Ovary (tissue), 9 donors: ENCODE data around the gene WBP1. TPM values are rescaled to one million over a fixed set of nuclear protein-coding genes. Genes with fewer than 3 reads are reported as not detected.

Experiments used
- DNase-seq, 5 donors: peaks; one replicate each; pipeline ENCODE4 v3.0.0-alpha.2; 2019 to 2020
- H3K27ac ChIP-seq, 2 donors: fragments of 200-600 bp; one replicate each; pipeline versions ENCODE4 v1.5.1 to v1.8.0; 2019 to 2022
- H3K27me3 ChIP-seq: fragments of 200-600 bp; one replicate; pipeline ENCODE4 v1.8.0; 2022
- H3K36me3 ChIP-seq: fragments of 200-600 bp; sonication (generic); one replicate; pipeline ENCODE4 v1.5.1; 2019
- H3K4me1 ChIP-seq: one replicate; pipeline ENCODE4 v1.8.1; 2013; ENCODE audit warnings: mild to moderate bottlenecking, moderate library complexity; ENCODE audit not compliant: insufficient read depth
- H3K4me3 ChIP-seq: fragments of 200-600 bp; sonication (generic); one replicate; pipeline ENCODE4 v1.5.1; 2017
- H3K9me3 ChIP-seq, 2 donors: fragments of 200-600 bp in 1 of 2; sonication (generic) in 1 of 2; one replicate each; pipeline versions ENCODE4 v1.5.1 to v1.8.1; 2013 to 2019; ENCODE audit warnings: mild to moderate bottlenecking in 1 of 2, moderate library complexity in 1 of 2
- EP300 ChIP-seq: sonication (generic); formaldehyde crosslinking; IDR thresholded peaks from one replicate; pipeline ENCODE4 v1.6.1; 2017; ENCODE audit warnings: antibody characterized with exemption
- POLR2A ChIP-seq: fragments of 450-650 bp; IDR thresholded peaks from one replicate; pipeline ENCODE4 v1.6.1; 2017; ENCODE audit warnings: antibody characterized with exemption, mild to moderate bottlenecking, moderate library complexity
- WGBS, 3 donors: extraction: QIAGEN DNeasy Blood & Tissue Kit in 1 of 3; methylation state at CpG; one replicate each; pipeline versions ENCODE4 v1.1.5 to v1.1.7; 2013 to 2017; 5-methylcytosine and 5-hydroxymethylcytosine counted together
- intact Hi-C, 4 donors: fragments of 100-400 bp; cut with DNase I; formaldehyde crosslinking; loops; one replicate each; pipeline versions ENCODE4 v1.11.0 to v1.15.1; 2022 to 2023
- polyA plus RNA-seq, 2 donors: library from polyadenylated mRNA; stranded (reverse); fragments of 200-250 nt in 1 of 2; fragments of 350-450 nt in 1 of 2; fragmentation: Illumina TruSeq in 1 of 2; extraction: RNeasy Lipid Tissue Mini Kit (QIAGEN cat#74804) in 1 of 2; gene quantifications; one replicate each; pipeline ENCODE4 v1.2.3, GENCODE V29; 2013 to 2014
- total RNA-seq, 7 donors: library from RNA; depleted of rRNA in 2 of 7; stranded (reverse); fragments of >200 nt in 2 of 7; fragmentation: NEBNext Ultra II Directional in 3 of 7; extraction: Animal tissue kit (Norgen Biotek cat#: 25700) in 3 of 7; gene quantifications; one replicate each; pipeline versions ENCODE4 v1.1.0 to v1.2.4, GENCODE V29; 2016 to 2023
- TF ChIP-seq, protein P1 (sequence below), 3 donors: fragments of 450-650 bp in 2 of 3; fragments of 200-600 bp in 1 of 3; IDR thresholded peaks; one replicate each; pipeline versions ENCODE4 v1.5.1 to v1.8.0; 2016 to 2022; ENCODE audit warnings: antibody characterized with exemption in 3 of 3, mild to moderate bottlenecking in 1 of 3
- donor health status: DM: no; HTN: no; CAD: no; lungs with moderate emphysema.
- donor health status: DM: no; HTN: no; CAD: no.
- donor health status: Bipolar disorder and iron deficiency.
- donor health status: DM: yes; HTN: yes; CAD: no.
- donor health status: DM: no; HTN: no; CAD: no.
- donor health status: DM: yes; HTN: yes; CAD: no.

The WBP1 gene
- total and polyA plus RNA-seq, 9 donors, result 52.4 to 114 (median 73.3) TPM

- Histone ChIP-seq H3K4me3 (no peak overlapping the region), H3K36me3 (no peaks in the 10 kb centered on the region), H3K4me1 (peaks cover 6% of the 10 kb centered on the region), H3K27me3 (no peaks in the 10 kb centered on the region), H3K9me3 (no peaks in the 10 kb centered on the region), H3K27ac (no peak overlapping the region)
- intact Hi-C loops, result no loop called here
- TF ChIP-seq EP300 (no peak), POLR2A (no peak)
- TF ChIP-seq, protein P1, sequence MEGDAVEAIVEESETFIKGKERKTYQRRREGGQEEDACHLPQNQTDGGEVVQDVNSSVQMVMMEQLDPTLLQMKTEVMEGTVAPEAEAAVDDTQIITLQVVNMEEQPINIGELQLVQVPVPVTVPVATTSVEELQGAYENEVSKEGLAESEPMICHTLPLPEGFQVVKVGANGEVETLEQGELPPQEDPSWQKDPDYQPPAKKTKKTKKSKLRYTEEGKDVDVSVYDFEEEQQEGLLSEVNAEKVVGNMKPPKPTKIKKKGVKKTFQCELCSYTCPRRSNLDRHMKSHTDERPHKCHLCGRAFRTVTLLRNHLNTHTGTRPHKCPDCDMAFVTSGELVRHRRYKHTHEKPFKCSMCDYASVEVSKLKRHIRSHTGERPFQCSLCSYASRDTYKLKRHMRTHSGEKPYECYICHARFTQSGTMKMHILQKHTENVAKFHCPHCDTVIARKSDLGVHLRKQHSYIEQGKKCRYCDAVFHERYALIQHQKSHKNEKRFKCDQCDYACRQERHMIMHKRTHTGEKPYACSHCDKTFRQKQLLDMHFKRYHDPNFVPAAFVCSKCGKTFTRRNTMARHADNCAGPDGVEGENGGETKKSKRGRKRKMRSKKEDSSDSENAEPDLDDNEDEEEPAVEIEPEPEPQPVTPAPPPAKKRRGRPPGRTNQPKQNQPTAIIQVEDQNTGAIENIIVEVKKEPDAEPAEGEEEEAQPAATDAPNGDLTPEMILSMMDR (IDR thresholded peaks at IDR 0.05), result no peak
- 87 to 91% (median 90%) methylated on average over 2 of the region's 2 CpGs for whole genome bisulfite sequencing, 3 donors
- no peak for DNase-seq
Measured at GRCh38 chr2:74486141-74486540, 27.9 kb downstream of the WBP1 start.

- H3K36me3 ChIP-seq, result no peaks in the 10 kb centered on the region
- no peak overlapping the region for H3K4me3 ChIP-seq
- no peak for TF ChIP-seq EP300
- TF ChIP-seq, protein P1 (IDR thresholded peaks at IDR 0.05), result no peak
- TF ChIP-seq POLR2A, result no peak
- 81 to 89% (median 88%) methylated on average over 9 of the region's 9 CpGs for WGBS, 3 donors
- H3K27me3 ChIP-seq, result no peaks in the 10 kb centered on the region
- no peak overlapping the region for H3K27ac ChIP-seq
- no peaks in the 10 kb centered on the region for H3K9me3 ChIP-seq
- H3K4me1 ChIP-seq, result no peaks in the 10 kb centered on the region
- intact Hi-C loops, result no loop called here
- DNase-seq, result no peak
Measured at GRCh38 chr2:74488643-74489481, 30.6 kb downstream of the WBP1 start.

- 88 to 93% (median 93%) methylated on average over 9 of the region's 9 CpGs for WGBS, 3 donors
- TF ChIP-seq, protein P1 (IDR thresholded peaks at IDR 0.05), result no peak
- TF ChIP-seq EP300 (no peak), POLR2A (no peak)
Measured at GRCh38 chr2:74489906-74490305, 31.7 kb downstream of the WBP1 start.

DNA sequence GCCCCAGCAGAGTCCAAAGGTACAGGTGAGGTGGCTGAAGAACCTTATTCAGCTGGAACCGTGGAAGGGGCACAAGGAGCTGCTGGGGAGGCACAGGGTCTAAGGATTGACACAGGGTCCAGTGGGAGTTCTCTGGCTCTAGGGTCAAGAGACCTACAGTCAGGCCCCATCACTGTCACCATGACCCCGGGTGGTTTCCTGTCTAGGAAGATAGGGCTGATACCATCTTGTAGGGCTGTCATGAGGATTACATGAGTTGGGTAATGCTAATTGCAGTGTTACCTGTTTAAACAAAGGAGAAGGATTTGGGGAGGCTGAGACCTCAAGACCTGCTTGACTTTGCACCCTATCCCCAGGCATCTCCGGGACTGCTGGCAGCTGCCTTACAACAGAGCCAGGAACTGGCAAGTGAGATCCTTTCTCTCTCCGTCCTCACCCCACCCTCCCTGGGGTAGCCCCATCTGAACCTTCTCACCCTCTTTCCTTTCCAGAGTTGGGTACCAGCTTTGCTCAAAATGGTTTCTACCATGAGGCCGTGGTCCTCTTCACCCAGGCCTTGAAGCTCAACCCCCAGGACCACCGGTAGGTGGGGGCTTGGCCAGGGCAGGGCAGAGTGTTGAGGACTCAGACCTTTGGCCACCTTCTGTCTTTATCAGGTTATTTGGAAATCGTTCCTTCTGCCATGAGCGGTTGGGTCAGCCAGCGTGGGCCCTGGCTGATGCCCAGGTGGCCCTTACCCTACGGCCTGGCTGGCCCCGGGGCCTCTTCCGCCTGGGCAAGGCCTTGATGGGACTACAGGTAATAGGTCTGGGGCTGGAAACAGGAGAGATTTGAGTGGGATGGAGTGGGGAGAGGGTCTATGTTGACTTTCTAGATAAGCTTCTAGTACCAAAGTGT is 33.7 kb downstream of the WBP1 start:
- Histone ChIP-seq H3K27ac (no peak overlapping the region), H3K4me3 (no peak overlapping the region), H3K4me1 (no peaks in the 10 kb centered on the region), H3K36me3 (no peaks in the 10 kb centered on the region), H3K27me3 (no peaks in the 10 kb centered on the region), H3K9me3 (no peaks in the 10 kb centered on the region)
- 92 to 93% (median 93%) methylated on average over 12 of the region's 12 CpGs for WGBS, 3 donors
- intact Hi-C loops, result loop anchor here in 1 of 4 donors (5.0 kb wide), 1 partner anchor 95 kb away; no protein-coding TSS in a partner anchor
- no peak for DNase-seq
- TF ChIP-seq, protein P1 (IDR thresholded peaks at IDR 0.05), result no peak
- TF ChIP-seq POLR2A (no peak), EP300 (no peak)

More at GRCh38 chr2:74489906-74490305, 31.7 kb downstream of the WBP1 start:
- no peak overlapping the region for H3K27ac ChIP-seq
- H3K36me3 ChIP-seq, result no peaks in the 10 kb centered on the region
- intact Hi-C loops, result loop anchor here in 1 of 4 donors (5.0 kb wide), 1 partner anchor 97 kb away; no protein-coding TSS in a partner anchor
- H3K27me3 ChIP-seq, result no peaks in the 10 kb centered on the region
- H3K9me3 ChIP-seq, result no peaks in the 10 kb centered on the region
- no peak for DNase-seq
- no peaks in the 10 kb centered on the region for H3K4me1 ChIP-seq
- H3K4me3 ChIP-seq, result no peak overlapping the region
